ENCODE data around the gene PAX2. TPM values are rescaled to one million over a fixed set of nuclear protein-coding genes. Genes with fewer than 3 reads are reported as not detected.

PAX2 gene
- total and polyA plus RNA-seq, 2 of the 8 experiments (the other 6 are each of a cell fraction or from before 2014, with no cell fraction given) = 0.02 TPM; not detected in 1

- no peak overlapping the region for H2AK5ac ChIP-seq (ENCODE audit: low read depth, low read length)
- H3K4me3 ChIP-seq (ENCODE audit: extremely low read depth in 1 of 4, insufficient read depth in 2 of 4, low read depth in 3 of 4, low read length in 4 of 4) = peak overlapping the region in 1 of 4 experiments; percentile 34; a peak in 1 of 8 replicates
- no peaks in the 10 kb centered on the region for H3K79me2 ChIP-seq (ENCODE audit: control insufficient read depth in 1 of 2, insufficient read depth in 2 of 2, low read length in 2 of 2)
- no peak overlapping the region for H3K14ac ChIP-seq (ENCODE audit: insufficient read length)
- H3K9ac ChIP-seq (replicated peaks in 1 of 4; ENCODE audit: extremely low read depth in 1 of 4, low read depth in 3 of 4, low read length in 3 of 4) = no peak overlapping the region
- CTCF ChIA-PET (ENCODE audit: partially characterized antibody) = interaction anchor here (0.6 to 3.8 kb wide), 11 partner anchors 9 to 361 kb away, joined by 3 to 33 read pairs (median 5); partner anchors contain the start of gene PAX2
- FAIRE-seq (no peak), DNase-seq (ENCODE audit: low read depth in 1 of 2, low spot score in 2 of 2) (no peak)
- no peak overlapping the region for H3K4ac ChIP-seq (replicated peaks; ENCODE audit: insufficient read length, low read depth, low read length)
- 4% methylated on average over 7 of the region's 7 CpGs; no CpG with 5 or more reads in 1 of the 2 experiments for WGBS, 2 experiments (ENCODE audit: extremely low coverage in 1 of 2, insufficient coverage in 1 of 2, insufficient read length in 1 of 2, insufficient replicate concordance in 2 of 2, low coverage in 1 of 2, low lambda C conversion rate in 2 of 2, missing lambda C conversion rate in 1 of 2)
- peaks cover 14% of the 10 kb centered on the region; the same call in 1 of the 2 replicates for H3K23me2 ChIP-seq (ENCODE audit: low read depth, low read length)
- no peaks in the 10 kb centered on the region for H3K9me3 ChIP-seq (ENCODE audit: insufficient read depth in 2 of 2, low read depth in 1 of 2, low read length in 1 of 2)
- POLR2A ChIA-PET (ENCODE audit: partially characterized antibody) = interaction anchor here (0.6 to 0.8 kb wide), 2 partner anchors 172 to 275 kb away, joined by 3 read pairs; no protein-coding TSS in a partner anchor
- peaks cover 96 to 100% (median 100%) of the 10 kb centered on the region in 4 experiments for H3K27me3 ChIP-seq (replicated peaks in 1 of 4; ENCODE audit: control insufficient read depth in 3 of 4, extremely low read depth in 1 of 4, insufficient read depth in 3 of 4, low read length in 3 of 4)
- peak; percentile 77 for TF ChIP-seq RNF2 (IDR thresholded peaks at IDR 0.05; ENCODE audit: borderline replicate concordance, low read depth, low read length, missing control alignments, poor library complexity, severe bottlenecking)
- no peak for TF ChIP-seq CTCF (IDR thresholded peaks at IDR 0.05; ENCODE audit: control extremely low read depth in 1 of 3, insufficient read depth in 1 of 3, low read depth in 1 of 3, low read length in 3 of 3)
- H4K5ac ChIP-seq (ENCODE audit: insufficient read length, low read depth, low read length) = no peak overlapping the region
- H2AFZ ChIP-seq (ENCODE audit: low read length) = no peak overlapping the region
- H2BK12ac ChIP-seq (ENCODE audit: low read depth, low read length) = peak overlapping the region; percentile 75; the same call in 1 of the 2 replicates
- H4K8ac ChIP-seq (ENCODE audit: extremely low read depth, insufficient read depth, low read length) = no peak overlapping the region
- H2BK120ac ChIP-seq (replicated peaks; ENCODE audit: low read depth, low read length) = no peak overlapping the region
- H4K20me1 ChIP-seq (replicated peaks in 1 of 2; ENCODE audit: control insufficient read depth in 1 of 2, insufficient read depth in 2 of 2, low read length in 2 of 2) = peaks cover 19 to 36% of the 10 kb centered on the region in 2 experiments
- H4K91ac ChIP-seq (replicated peaks; ENCODE audit: insufficient read length, low read length) = no peak overlapping the region
- no peak overlapping the region; the same call in 1 of the 2 replicates for H2BK5ac ChIP-seq (ENCODE audit: low read depth, low read length)
- no peak overlapping the region for H3K27ac ChIP-seq (ENCODE audit: low read depth, low read length)
- no peaks in the 10 kb centered on the region for H3K79me1 ChIP-seq (ENCODE audit: low read depth, low read length)
- H3K36me3 ChIP-seq (ENCODE audit: control insufficient read depth in 2 of 4, insufficient read depth in 4 of 4, low read length in 3 of 4) = peaks cover 0 to 14% (median 0%) of the 10 kb centered on the region in 4 experiments; a peak in 1 of 8 replicates
- no peak overlapping the region for H2BK15ac ChIP-seq (ENCODE audit: low read length)
- no peak overlapping the region for H3K23ac ChIP-seq (ENCODE audit: insufficient read length)
- H3K4me1 ChIP-seq (replicated peaks in 1 of 4; ENCODE audit: control insufficient read depth in 3 of 4, insufficient read depth in 4 of 4, low read length in 3 of 4) = peaks cover 9 to 27% (median 22%) of the 10 kb centered on the region in 4 experiments
- no peak overlapping the region for H2BK20ac ChIP-seq (ENCODE audit: low read length)
- H3K56ac ChIP-seq (replicated peaks; ENCODE audit: insufficient read length, low read depth, low read length) = no peak overlapping the region
- peak overlapping the region in 1 of 2 experiments; percentile 32; a peak in 1 of 4 replicates for H3K4me2 ChIP-seq (ENCODE audit: insufficient read depth in 1 of 2, low read depth in 2 of 2, low read length in 2 of 2)
- no peak overlapping the region for H3K18ac ChIP-seq (ENCODE audit: extremely low read depth, low read length)
Measured at GRCh38 chr10:100735087-100735336, 10.4 kb upstream of the PAX2 start.

Measured in H1 (cell line).